Bronchial epithelial cell (primary cell): Measurements from ENCODE around the gene WDR91. TPM values are rescaled to one million over a fixed set of nuclear protein-coding genes. Genes with fewer than 3 reads are reported as not detected.

Experiments
- DNase-seq: peaks from one replicate; pipeline ENCODE4 v3.0.0-alpha.2; 2010; ENCODE audit warnings: low read depth
- FAIRE-seq: peaks from 2 replicates; lab custom pipeline; 2011; peaks lifted over from hg19 to GRCh38; lab: Jason Lieb, UNC
- H3K27me3 ChIP-seq: 2 replicates; pipeline ENCODE4 v1.5.1; 2011; ENCODE audit warnings: low read length; ENCODE audit not compliant: control insufficient read depth, insufficient read depth
- H3K36me3 ChIP-seq: 2 replicates; pipeline ENCODE4 v1.5.1; 2011; ENCODE audit warnings: low read length; ENCODE audit not compliant: control insufficient read depth, insufficient read depth
- H3K4me3 ChIP-seq: 2 replicates; pipeline ENCODE4 v1.5.1; 2011; ENCODE audit warnings: mild to moderate bottlenecking, low read depth, low read length, control low read depth
- CTCF ChIP-seq: IDR thresholded peaks from 2 replicates; pipeline ENCODE4 v1.5.1; 2011; ENCODE audit warnings: mild to moderate bottlenecking, moderate library complexity, low read length, control low read depth, inconsistent platforms; ENCODE audit not compliant: insufficient read depth, severe bottlenecking
- total RNA-seq: library from RNA; depleted of rRNA; stranded (reverse); fragments of >200 nt; gene quantifications from 2 replicates; pipeline ENCODE4 v1.2.1, GENCODE V29; 2014

The WDR91 gene
- total RNA-seq, 1 donor from 2014 or later = 4.7 TPM

DNA sequence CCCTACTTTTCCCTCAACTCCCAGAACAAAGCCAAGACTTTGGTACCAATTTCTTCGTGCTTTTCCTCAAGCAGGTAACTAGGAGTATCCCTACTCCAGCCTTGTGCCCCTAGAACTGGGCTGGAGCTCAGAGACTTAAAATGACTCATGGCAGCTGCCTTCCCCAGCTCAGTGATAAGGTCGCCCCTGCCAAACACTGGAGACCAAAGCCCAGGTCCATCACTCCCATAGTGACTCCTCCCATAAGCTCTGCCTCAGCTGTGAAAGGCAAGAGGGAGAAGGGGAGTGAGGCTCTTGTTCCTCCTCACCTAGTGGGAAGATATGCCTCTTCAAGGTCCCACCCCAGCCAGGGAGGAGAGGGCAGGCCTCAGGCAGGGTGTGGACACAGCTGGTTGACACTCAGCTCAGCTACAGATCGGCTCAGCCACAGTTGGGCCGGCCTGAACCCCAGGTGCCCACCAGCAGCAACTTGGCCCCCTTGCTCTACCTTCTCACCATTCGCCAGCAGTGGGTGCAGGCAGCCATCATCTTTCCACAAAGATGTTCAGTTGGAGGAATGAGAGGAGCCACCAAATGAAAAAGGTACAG lies 27.0 kb downstream of the WDR91 start:
- DNase-seq = no peak
- no peak for FAIRE-seq
- Histone ChIP-seq H3K4me3 (no peak overlapping the region), H3K27me3 (no peaks in the 10 kb centered on the region), H3K36me3 (peaks cover 33% of the 10 kb centered on the region)
- no peak for TF ChIP-seq CTCF

DNA sequence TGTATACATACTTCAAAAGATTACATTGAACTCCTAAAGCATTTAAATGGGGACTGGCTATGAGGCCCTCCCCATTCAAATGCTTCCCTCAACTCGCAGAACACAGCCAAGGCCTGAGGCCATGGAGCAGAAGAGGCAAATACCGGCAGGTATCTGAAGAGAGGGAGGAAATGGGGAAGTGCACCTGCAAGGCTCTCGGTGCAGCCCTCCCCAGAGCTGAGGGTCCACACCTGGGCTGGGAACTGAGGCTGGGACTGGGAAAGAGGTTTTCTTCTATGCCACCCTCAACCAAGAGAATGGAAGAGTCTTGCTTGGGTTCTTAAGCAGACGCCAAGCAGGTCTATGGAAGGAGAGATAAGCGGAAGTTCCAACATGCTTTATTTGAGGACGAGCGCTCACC lies 27.8 kb downstream of the WDR91 start:
- FAIRE-seq = no peak
- no peaks in the 10 kb centered on the region for H3K27me3 ChIP-seq
- no peak for DNase-seq
- H3K36me3 ChIP-seq = peaks cover 27% of the 10 kb centered on the region
- TF ChIP-seq CTCF = no peak
- no peak overlapping the region for H3K4me3 ChIP-seq

DNA sequence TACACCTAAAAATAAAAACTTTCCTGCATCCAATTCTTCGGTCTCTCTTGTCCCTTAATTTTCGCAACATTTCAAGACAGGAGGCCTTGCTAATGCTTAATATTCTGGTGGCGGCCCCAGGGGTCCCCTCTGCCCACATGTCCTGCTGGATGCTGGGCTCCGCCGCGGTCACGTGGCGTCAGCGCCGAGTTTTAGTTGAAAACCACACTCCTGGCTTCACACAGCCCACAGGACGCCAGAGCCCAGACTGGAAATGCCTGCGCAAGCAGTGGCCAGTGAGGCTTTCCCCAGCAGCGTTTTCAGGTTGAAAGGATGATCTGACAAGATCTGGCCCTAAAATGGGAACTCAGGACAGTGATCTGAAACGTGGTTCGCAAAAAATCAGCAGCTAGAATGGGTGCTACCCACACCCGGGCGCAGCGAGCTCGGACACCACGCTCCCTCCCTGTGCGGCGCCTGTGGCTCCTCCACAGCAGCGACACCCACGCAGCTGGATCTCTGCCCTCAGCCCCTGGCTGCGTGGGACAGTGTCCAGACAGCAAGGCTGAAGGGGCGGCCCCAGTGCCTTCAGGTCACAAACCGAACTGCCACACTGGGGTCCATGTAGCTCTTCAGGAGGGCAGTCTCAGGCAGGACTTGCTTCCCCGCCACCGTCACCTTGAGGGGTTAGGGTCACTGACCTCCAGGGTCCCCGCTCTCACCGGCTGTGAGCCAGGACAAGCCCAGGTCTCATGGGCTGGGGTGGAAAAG lies 29.2 kb downstream of the WDR91 start:
- no peak for TF ChIP-seq CTCF
- DNase-seq (no peak), FAIRE-seq (no peak)
- H3K27me3 ChIP-seq = no peaks in the 10 kb centered on the region
- H3K36me3 ChIP-seq = peaks cover 17% of the 10 kb centered on the region
- H3K4me3 ChIP-seq = no peak overlapping the region

- FAIRE-seq = no peak
- TF ChIP-seq CTCF = no peak
- DNase-seq = no peak
- Histone ChIP-seq H3K4me3 (no peak overlapping the region), H3K27me3 (no peaks in the 10 kb centered on the region), H3K36me3 (peaks cover 12% of the 10 kb centered on the region)
Observed at GRCh38 chr7:135181261-135181928, 29.9 kb downstream of the WDR91 start.

- no peak for TF ChIP-seq CTCF
- Histone ChIP-seq H3K4me3 (no peak overlapping the region), H3K36me3 (peaks cover 10% of the 10 kb centered on the region), H3K27me3 (no peaks in the 10 kb centered on the region)
- FAIRE-seq = no peak
- peak; percentile 58 for DNase-seq
Observed at GRCh38 chr7:135180122-135180521, 31.2 kb downstream of the WDR91 start.
